ENCODE results near the gene MTMR3.
A peak's percentile ranks its signal among the peaks of the same experiment; 100 is the strongest.

Gene MTMR3

GRCh38 chr22:30027169-30027568 is 144.2 kb downstream of the MTMR3 start:
- no peak for DNase-seq (ENCODE audit: low read depth)

- no peak for DNase-seq (ENCODE audit: low read depth)
These were observed 144.8 kb downstream of the MTMR3 start for GRCh38 chr22:30027791-30028190.

GRCh38 chr22:30028731-30029130 is 145.8 kb downstream of the MTMR3 start:
- DNase-seq (ENCODE audit: low read depth), result no peak

GRCh38 chr22:30029512-30029911 is 146.5 kb downstream of the MTMR3 start:
- DNase-seq (ENCODE audit: low read depth), result no peak

GRCh38 chr22:30030329-30030728 is 147.4 kb downstream of the MTMR3 start:
- DNase-seq (ENCODE audit: low read depth), result no peak

GRCh38 chr22:30031328-30031727 is 148.4 kb downstream of the MTMR3 start:
- no peak for DNase-seq (ENCODE audit: low read depth)

- DNase-seq (ENCODE audit: low read depth), result no peak
These were observed 148.9 kb downstream of the MTMR3 start for GRCh38 chr22:30031764-30032455.

GRCh38 chr22:30033137-30033536 is 150.2 kb downstream of the MTMR3 start:
- DNase-seq (ENCODE audit: low read depth), result no peak

GRCh38 chr22:30033901-30034300 is 150.9 kb downstream of the MTMR3 start:
- no peak for DNase-seq (ENCODE audit: low read depth)

- no peak for DNase-seq (ENCODE audit: low read depth)
These were observed 153.7 kb downstream of the MTMR3 start for GRCh38 chr22:30036656-30037055.

GRCh38 chr22:30038219-30038618 is 155.2 kb downstream of the MTMR3 start:
- peak; percentile 63 for DNase-seq (ENCODE audit: low read depth)

- DNase-seq (ENCODE audit: low read depth), result no peak
These were observed 157.7 kb downstream of the MTMR3 start for GRCh38 chr22:30040499-30041260.

GRCh38 chr22:30041475-30041874 is 158.5 kb downstream of the MTMR3 start:
- no peak for DNase-seq (ENCODE audit: low read depth)

GRCh38 chr22:30041881-30042280 is 158.9 kb downstream of the MTMR3 start:
- no peak for DNase-seq (ENCODE audit: low read depth)

- DNase-seq (ENCODE audit: low read depth), result no peak
These were observed 160.2 kb downstream of the MTMR3 start for GRCh38 chr22:30043161-30043560.

GRCh38 chr22:30044369-30044768 is 161.4 kb downstream of the MTMR3 start:
- peak; percentile 59 for DNase-seq (ENCODE audit: low read depth)

- no peak for DNase-seq (ENCODE audit: low read depth)
These were observed 162.0 kb downstream of the MTMR3 start for GRCh38 chr22:30044881-30045493.

- no peak for DNase-seq (ENCODE audit: low read depth)
These were observed 162.5 kb downstream of the MTMR3 start for GRCh38 chr22:30045494-30045887.

GRCh38 chr22:30045901-30046715 is 163.1 kb downstream of the MTMR3 start:
- no peak for DNase-seq (ENCODE audit: low read depth)

GRCh38 chr22:30046716-30047363 is 163.9 kb downstream of the MTMR3 start:
- DNase-seq (ENCODE audit: low read depth), result no peak

GRCh38 chr22:30047364-30047738 is 164.4 kb downstream of the MTMR3 start:
- no peak for DNase-seq (ENCODE audit: low read depth)

- no peak for DNase-seq (ENCODE audit: low read depth)
These were observed 165.7 kb downstream of the MTMR3 start for GRCh38 chr22:30048681-30049080.
